Esophagus (tissue), 2 donors: ENCODE results near the gene IL7R. TPM values are rescaled to one million over a fixed set of nuclear protein-coding genes. Genes with fewer than 3 reads are reported as not detected.

Experiments used
- H3K27ac ChIP-seq, 2 donors: one replicate each; pipeline ENCODE4 v1.5.1; 2013; ENCODE audit warnings: low read depth in 2 of 2, mild to moderate bottlenecking in 2 of 2, inconsistent platforms in 1 of 2, low read length in 1 of 2, moderate library complexity in 1 of 2
- H3K27me3 ChIP-seq, 2 donors: one replicate each; pipeline ENCODE4 v1.6.1; 2013; ENCODE audit warnings: low read length in 2 of 2, control low read depth in 1 of 2, mild to moderate bottlenecking in 1 of 2; ENCODE audit not compliant: insufficient read depth in 2 of 2, control insufficient read depth in 1 of 2
- H3K36me3 ChIP-seq, 2 donors: one replicate each; pipeline ENCODE4 v1.6.1; 2013; ENCODE audit warnings: low read length in 1 of 2; ENCODE audit not compliant: control insufficient read depth in 2 of 2, insufficient read depth in 2 of 2
- H3K4me1 ChIP-seq, 2 donors: one replicate each; pipeline ENCODE4 v1.6.1; 2013; ENCODE audit warnings: low read length in 1 of 2; ENCODE audit not compliant: control insufficient read depth in 2 of 2, insufficient read depth in 2 of 2
- H3K4me3 ChIP-seq, 2 donors: one replicate each; pipeline ENCODE4 v1.5.1; 2013; ENCODE audit warnings: low read length in 2 of 2, mild to moderate bottlenecking in 2 of 2, low read depth in 1 of 2, moderate library complexity in 1 of 2
- H3K9me3 ChIP-seq, 2 donors: one replicate each; pipeline ENCODE4 v1.6.1; 2013; ENCODE audit warnings: mild to moderate bottlenecking in 2 of 2, low read depth in 1 of 2, low read length in 1 of 2, moderate library complexity in 1 of 2; ENCODE audit not compliant: control insufficient read depth in 2 of 2, insufficient read depth in 1 of 2
- WGBS, 2 donors: extraction: QIAGEN DNeasy Blood & Tissue Kit; methylation state at CpG; one replicate each; pipeline ENCODE4 v1.1.7; 2013; 5-methylcytosine and 5-hydroxymethylcytosine counted together
- polyA plus RNA-seq, 2 donors: library from polyadenylated mRNA; stranded (reverse); fragments of 200-250 nt; gene quantifications; one replicate each; pipeline ENCODE4 v1.2.3, GENCODE V29; 2013
- donor health status: healthy with polysubstance abuse.
- donor health status: Bipolar disorder and iron deficiency.

IL7R gene
- polyA plus RNA-seq, 2 donors, result 2.5 to 2.7 TPM

DNA sequence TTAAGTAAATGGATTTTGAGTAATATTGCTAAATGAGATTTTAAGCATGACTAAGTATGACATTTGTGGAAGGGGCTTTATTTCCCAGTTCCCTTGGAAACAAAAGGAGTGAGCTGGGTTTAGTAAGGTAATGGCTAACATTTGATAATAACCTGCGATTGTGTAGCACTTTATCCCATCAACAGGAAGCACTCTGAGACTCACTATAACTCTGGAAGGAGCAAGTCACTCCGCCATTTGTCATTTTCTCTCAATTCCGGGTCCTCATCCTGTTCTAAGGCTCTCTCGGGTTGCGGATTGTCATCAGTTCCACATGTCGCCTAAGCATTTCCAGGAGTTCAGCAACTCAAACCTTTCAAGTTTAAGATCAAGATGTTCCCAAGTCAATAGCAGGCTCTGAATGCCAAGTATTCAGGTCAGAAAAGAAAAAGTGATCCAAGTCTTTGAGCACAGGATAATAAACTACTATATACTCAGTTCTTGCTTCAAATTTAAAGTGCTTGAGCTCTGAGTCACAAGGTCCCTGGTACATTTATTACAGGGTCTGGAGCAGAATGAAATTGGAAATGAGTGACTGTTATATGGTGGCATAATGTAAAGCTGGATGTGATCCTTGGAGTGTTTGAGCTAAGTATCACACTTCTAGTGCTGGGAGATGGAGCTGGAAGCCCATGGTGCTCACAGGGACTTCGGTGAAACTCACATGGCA is 42.4 kb downstream of the IL7R start:
- H3K27me3 ChIP-seq, result no peaks in the 10 kb centered on the region
- H3K9me3 ChIP-seq, result no peaks in the 10 kb centered on the region
- H3K4me3 ChIP-seq, result no peak overlapping the region
- H3K36me3 ChIP-seq, result no peaks in the 10 kb centered on the region
- H3K4me1 ChIP-seq, result no peaks in the 10 kb centered on the region
- no peak overlapping the region for H3K27ac ChIP-seq
- 86 to 87% methylated on average over 7 of the region's 7 CpGs for WGBS, 2 donors

DNA sequence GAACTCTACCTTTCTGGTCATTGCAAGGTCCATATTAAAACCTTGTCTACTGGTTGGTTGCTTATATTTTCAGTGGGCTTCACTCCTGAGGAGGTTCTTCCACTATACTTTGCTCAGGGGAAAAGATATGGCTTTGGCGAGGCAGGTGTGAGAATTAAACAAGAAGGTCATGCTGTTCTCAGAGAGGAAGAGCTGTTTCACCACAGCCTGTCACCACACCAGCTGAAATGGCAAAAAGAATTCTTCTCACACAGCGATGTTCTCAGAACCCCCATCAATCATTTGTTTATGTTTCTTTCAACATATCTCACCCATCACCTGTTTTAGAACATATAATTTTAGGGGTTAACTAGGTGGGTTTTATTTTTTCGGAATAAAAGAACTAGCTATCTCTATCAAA is 43.1 kb downstream of the IL7R start:
- no peak overlapping the region for H3K4me3 ChIP-seq
- no peaks in the 10 kb centered on the region for H3K27me3 ChIP-seq
- H3K9me3 ChIP-seq, result peaks cover 0 to 2% of the 10 kb centered on the region in 2 donors
- 48 to 49% methylated on average over 3 of the region's 3 CpGs for WGBS, 2 donors
- H3K4me1 ChIP-seq, result no peaks in the 10 kb centered on the region
- H3K36me3 ChIP-seq, result no peaks in the 10 kb centered on the region
- H3K27ac ChIP-seq, result no peak overlapping the region

GRCh38 chr5:35900972-35901695 is 44.4 kb downstream of the IL7R start:
- no peaks in the 10 kb centered on the region for H3K4me1 ChIP-seq
- WGBS, 2 donors, result 82 to 89% methylated on average over 3 of the region's 3 CpGs
- no peaks in the 10 kb centered on the region for H3K36me3 ChIP-seq
- H3K27ac ChIP-seq, result no peak overlapping the region
- H3K9me3 ChIP-seq, result peaks cover 0 to 2% of the 10 kb centered on the region in 2 donors
- no peaks in the 10 kb centered on the region for H3K27me3 ChIP-seq
- no peak overlapping the region for H3K4me3 ChIP-seq

GRCh38 chr5:35902046-35902672 is 45.5 kb downstream of the IL7R start:
- Histone ChIP-seq H3K9me3 (peaks cover 0 to 2% of the 10 kb centered on the region in 2 donors), H3K27ac (no peak overlapping the region), H3K4me3 (no peak overlapping the region), H3K27me3 (no peaks in the 10 kb centered on the region), H3K36me3 (no peaks in the 10 kb centered on the region), H3K4me1 (no peaks in the 10 kb centered on the region)
- 63 to 71% methylated on average over 2 of the region's 2 CpGs for WGBS, 2 donors

DNA sequence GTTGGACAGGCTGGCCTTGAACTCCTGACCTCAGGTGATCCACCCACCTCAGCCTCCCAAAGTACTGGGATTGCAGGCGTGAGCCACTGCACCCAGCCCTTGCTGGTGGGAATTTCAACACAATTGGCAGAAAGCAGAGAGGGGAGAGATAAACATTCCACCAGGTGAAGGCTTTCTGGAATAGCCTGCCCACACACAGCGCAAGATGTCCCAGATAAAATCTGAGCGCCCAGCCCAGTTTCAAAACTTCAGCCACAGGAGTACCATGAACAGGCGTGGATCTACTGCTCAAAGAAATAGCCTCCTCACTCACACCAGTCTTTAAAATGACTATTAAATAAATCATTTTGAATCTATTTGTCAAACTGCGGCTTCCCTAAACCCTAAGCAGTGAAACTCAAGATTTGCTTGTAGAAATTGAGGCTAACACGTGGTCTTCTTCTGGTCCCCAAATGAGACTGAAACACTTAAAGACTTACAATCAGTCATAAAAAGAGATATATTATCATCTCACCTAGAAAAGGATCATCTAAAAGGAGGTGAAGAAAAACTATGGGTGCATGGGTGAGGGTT is 47.0 kb downstream of the IL7R start:
- H3K36me3 ChIP-seq, result no peaks in the 10 kb centered on the region
- H3K9me3 ChIP-seq, result peaks cover 0 to 2% of the 10 kb centered on the region in 2 donors
- H3K27me3 ChIP-seq, result no peaks in the 10 kb centered on the region
- 87 to 90% methylated on average over 6 of the region's 6 CpGs for WGBS, 2 donors
- H3K4me3 ChIP-seq, result no peak overlapping the region
- no peak overlapping the region for H3K27ac ChIP-seq
- H3K4me1 ChIP-seq, result no peaks in the 10 kb centered on the region

- no peak overlapping the region for H3K27ac ChIP-seq
- peaks cover 0 to 2% of the 10 kb centered on the region in 2 donors for H3K9me3 ChIP-seq
- WGBS, 2 donors, result 79 to 84% methylated on average over 11 of the region's 11 CpGs
- no peaks in the 10 kb centered on the region for H3K4me1 ChIP-seq
- no peaks in the 10 kb centered on the region for H3K27me3 ChIP-seq
- H3K36me3 ChIP-seq, result no peaks in the 10 kb centered on the region
- H3K4me3 ChIP-seq, result no peak overlapping the region
Observed at GRCh38 chr5:35904443-35905132, 47.9 kb downstream of the IL7R start.

GRCh38 chr5:35908228-35908627 is 51.5 kb downstream of the IL7R start:
- H3K9me3 ChIP-seq, result peaks cover 2 to 4% of the 10 kb centered on the region in 2 donors
- H3K4me1 ChIP-seq, result no peaks in the 10 kb centered on the region
- no peak overlapping the region for H3K27ac ChIP-seq
- H3K4me3 ChIP-seq, result no peak overlapping the region
- no peaks in the 10 kb centered on the region for H3K27me3 ChIP-seq
- WGBS, 2 donors, result 40 to 47% methylated on average over 1 of the region's 1 CpG
- H3K36me3 ChIP-seq, result no peaks in the 10 kb centered on the region

DNA sequence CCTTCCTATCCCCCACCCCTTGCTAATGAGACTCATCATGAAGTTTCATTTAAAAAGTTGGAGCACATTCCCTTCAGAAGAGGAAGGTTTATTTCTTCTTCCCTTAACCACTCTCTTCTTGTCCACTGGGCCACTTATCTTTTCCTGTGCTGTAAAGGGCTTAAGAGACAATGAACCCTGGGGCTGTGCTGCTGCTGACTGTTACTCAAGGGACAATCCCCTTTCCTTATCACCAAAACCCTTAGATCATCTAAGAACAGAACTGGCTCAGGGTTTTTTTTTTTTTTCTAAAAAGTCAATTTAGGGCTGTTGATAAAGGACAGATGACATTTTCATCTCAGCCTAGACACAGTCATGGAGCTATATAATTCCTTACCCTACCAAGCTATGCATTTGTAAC is 52.1 kb downstream of the IL7R start:
- no peak overlapping the region for H3K27ac ChIP-seq
- H3K9me3 ChIP-seq, result peaks cover 2 to 4% of the 10 kb centered on the region in 2 donors
- H3K4me1 ChIP-seq, result no peaks in the 10 kb centered on the region
- no peak overlapping the region for H3K4me3 ChIP-seq
- no peaks in the 10 kb centered on the region for H3K36me3 ChIP-seq
- no peaks in the 10 kb centered on the region for H3K27me3 ChIP-seq

- no peaks in the 10 kb centered on the region for H3K4me1 ChIP-seq
- H3K4me3 ChIP-seq, result no peak overlapping the region
- 45 to 57% methylated on average over 4 of the region's 4 CpGs for WGBS, 2 donors
- no peaks in the 10 kb centered on the region for H3K36me3 ChIP-seq
- no peaks in the 10 kb centered on the region for H3K9me3 ChIP-seq
- H3K27ac ChIP-seq, result no peak overlapping the region
- H3K27me3 ChIP-seq, result no peaks in the 10 kb centered on the region
Observed at GRCh38 chr5:35919191-35919590, 62.5 kb downstream of the IL7R start.
